NCI-H446 treated with DMSO at 0.1 percent for 48 hours (cell line): ENCODE results near the gene TMEM272.

Source experiments
- DNase-seq: peaks from one replicate; lab custom pipeline; 2025; lab: John Stamatoyannopoulos, UW

TMEM272 gene, protein sequence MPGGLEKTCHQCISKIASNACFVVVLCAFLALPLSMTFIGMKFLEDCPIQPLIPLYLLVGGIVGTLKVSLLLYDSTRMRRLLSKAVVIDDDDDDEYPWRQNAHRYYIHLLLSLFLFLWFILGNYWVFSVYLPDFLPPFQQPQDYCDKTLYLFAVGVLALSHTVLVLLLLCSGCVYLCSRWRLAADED

GRCh38 chr13:51844862-51845573, at the start of gene TMEM272:
TMEM272 (minus strand) TSS chr13:51845177; CDS start chr13:51838530, 6,647 bp downstream.
- no peak for DNase-seq

- DNase-seq: no peak
These were observed 49.3 kb upstream of the TMEM272 start for GRCh38 chr13:51894239-51894638.

DNA sequence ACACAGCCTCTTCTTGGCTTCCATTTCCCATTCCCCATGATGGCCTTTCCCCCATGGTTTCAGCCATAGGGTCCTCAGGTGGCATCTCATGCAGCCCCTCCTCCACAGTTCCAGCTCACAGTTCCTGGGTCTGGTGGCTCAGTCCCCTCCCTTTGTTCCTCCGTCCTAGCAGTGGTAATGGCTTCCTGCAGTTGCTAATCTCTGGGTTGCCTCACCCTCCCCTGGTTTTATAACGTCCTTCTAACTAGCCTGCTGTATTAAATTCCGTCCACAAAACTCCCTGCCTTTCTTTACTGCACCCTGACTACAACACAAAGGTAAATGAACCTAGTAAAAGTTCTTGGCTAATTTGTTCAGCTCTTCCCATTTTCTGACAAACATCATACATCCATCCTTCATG, 47.7 kb upstream of the TMEM272 start:
- no peak for DNase-seq

DNA sequence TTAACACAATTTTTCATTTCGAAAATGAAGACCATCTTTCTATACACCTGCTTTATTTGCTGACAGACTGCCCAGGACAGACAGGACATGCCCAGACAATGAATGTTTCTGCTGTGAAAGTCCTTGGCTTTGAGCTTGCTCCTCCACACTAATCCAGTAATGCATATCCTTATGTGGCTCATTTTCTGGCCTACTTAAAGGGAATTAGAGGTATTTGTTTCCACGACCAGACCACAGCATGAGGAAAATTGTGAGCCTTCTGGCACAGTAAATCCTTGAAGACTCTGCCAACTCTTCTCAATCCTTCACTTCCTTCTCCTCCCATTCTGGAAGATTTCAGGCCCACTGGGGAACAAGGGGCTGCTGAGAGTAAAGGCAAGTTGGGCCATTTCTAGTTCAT, 42.5 kb upstream of the TMEM272 start:
- no peak for DNase-seq

- DNase-seq: no peak
These were observed 40.7 kb upstream of the TMEM272 start for GRCh38 chr13:51885651-51886050.

GRCh38 chr13:51883226-51883600, 38.2 kb upstream of the TMEM272 start:
- no peak for DNase-seq

DNA sequence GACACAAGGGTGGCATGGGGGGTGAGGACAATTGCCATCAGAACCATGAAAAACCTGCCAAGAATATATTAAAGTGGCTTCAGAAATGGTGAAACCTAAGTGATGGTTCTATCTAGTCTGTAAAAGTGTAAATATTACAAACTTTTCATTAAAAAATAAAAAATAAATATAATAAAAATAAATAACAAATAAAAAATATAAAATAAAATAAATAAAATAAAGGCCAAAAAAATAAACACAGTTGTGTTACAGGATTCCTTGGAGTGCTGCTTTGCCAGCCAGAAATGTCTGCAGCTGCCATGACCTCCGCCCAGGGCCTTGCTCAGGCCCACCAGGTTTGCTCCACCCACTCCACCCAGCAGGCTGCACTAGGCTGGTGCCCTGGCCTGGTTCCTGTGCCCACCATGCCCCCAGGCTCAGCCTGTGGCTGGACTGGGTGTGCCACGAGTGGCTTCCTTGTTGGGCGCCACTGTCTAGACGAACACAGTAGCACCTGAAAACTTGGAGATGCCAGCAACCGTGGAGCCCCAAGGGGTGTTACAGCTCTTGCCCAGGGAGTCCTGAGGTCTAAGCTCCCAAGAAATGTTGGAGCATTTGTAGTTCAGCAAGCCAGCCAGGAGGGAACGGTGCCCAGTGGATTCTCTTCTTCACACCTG, 37.7 kb upstream of the TMEM272 start:
- DNase-seq: no peak

DNA sequence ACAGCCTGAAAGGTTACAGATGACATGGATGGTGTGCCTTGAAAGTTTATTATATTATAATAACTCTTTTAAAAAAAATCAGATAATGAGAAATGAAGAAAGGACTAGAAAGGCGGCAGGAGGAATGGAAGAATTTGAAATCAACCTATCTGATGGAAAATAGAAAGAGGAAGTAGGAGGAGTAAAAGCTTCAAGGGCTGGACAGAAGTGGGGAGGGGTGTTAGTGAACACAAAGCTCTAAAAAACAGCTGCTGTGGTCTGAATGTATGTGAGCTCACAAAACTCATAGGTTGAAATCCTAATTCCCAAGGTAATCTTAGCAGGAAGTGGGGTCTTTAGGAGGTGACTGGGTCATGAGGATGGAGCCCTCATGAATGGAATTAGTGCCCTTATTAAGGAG, 36.3 kb upstream of the TMEM272 start:
- DNase-seq: no peak

- DNase-seq: no peak
These were observed 34.2 kb upstream of the TMEM272 start for GRCh38 chr13:51879133-51879532.

- DNase-seq: no peak
These were observed 29.7 kb upstream of the TMEM272 start for GRCh38 chr13:51874651-51875050.

GRCh38 chr13:51873837-51874236, 28.9 kb upstream of the TMEM272 start:
- DNase-seq: no peak

DNA sequence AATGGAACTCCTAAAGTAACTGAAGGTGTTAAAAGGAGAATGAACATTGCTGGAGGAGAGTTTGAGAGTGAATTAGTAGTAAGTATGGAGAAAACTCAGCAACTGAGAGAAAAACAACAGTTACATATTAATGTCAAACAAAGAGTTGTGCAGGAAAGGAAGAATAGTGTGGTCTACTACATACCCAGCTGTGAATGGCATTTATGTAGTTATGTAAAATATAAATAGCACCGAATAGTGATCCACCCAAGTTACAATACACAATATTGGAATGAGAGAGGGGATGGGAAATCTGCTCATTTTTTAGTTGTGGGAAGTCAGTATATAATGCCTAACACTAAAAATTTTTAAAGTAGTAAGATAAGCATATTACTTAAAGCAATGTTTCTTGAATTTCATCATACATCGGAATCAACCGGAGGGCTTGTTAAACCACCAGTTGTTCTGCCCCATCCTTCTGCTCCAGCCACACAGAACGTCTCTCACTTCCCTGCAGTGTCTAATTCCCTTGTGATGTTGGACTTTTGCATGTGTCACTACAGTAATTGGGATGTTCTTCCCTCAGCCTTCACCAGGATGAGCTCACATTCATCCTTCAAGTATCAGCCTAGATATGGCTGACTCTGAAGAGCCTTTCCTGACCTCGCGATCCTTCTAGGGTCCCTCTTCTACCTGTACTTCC, 28.3 kb upstream of the TMEM272 start:
- no peak for DNase-seq

DNA sequence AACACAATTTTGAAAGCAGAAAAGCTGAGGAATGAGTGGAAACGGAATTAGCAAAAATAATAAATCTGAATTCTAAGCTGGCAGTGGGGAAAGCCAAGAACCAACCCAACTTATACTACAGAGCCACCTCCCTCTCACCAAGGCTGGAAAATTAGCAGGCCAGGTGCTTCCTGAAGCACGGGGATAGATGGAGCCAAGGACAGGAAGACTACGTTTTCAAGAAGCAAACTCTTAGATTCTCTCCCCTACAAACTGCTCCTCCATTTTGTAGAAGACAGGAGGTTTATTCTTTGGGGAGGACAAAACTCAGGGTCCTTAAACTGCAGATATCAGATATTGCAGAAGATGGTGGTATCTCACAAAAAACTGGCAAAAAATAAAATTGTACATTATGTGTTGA, 25.6 kb upstream of the TMEM272 start:
- no peak for DNase-seq

- no peak for DNase-seq
These were observed 24.9 kb upstream of the TMEM272 start for GRCh38 chr13:51869916-51870315.

- no peak for DNase-seq
These were observed 22.1 kb upstream of the TMEM272 start for GRCh38 chr13:51867062-51867461.

DNA sequence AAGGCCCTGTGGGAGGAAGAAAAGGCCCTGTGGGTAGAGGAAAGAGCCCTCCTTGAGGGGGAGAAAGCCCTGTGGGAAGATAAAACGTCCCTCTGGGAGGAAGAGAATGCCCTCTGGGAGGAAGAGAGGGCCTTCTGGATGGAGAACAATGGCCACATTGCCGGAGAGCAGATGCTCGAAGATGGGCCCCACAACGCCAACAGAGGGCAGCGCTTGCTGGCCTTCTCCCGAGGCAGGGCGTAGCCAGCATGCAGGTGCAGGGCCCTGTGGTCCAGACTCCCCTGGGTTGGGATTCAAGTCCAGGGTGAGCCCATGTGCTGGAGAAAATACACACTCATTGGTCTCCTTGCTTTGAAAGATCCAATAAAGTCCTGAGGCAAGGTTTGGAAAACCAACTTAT, 20.9 kb upstream of the TMEM272 start:
- no peak for DNase-seq

GRCh38 chr13:51862957-51863356, 18.0 kb upstream of the TMEM272 start:
- no peak for DNase-seq

DNA sequence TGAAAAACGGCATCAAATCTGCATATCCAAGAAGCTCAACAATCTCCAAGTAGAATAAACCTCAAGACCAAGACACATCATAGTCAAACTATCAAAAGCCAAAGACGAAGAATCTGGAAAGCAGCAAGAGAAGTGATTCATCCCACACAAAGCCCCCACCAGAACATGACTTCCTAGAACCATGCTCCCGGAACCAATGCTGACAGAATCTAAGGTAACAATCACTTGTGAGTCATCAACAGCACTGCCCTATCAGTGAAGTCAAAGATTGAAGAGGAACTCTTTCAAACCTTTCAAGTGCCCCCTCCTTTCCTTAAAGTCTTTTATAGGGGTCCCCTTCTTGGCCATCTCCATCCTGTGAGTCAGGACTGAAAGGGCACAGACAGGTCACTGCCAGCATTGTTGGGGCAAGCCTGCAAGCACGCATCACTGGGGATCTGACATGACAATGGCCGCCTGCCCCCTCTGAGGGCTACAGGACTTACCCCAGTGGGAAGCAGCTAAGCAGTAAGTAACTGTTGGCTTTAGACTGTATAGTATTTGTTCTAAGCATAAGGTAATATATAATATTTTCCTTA, 16.8 kb upstream of the TMEM272 start, which contains the start of gene CCDC70:
TSS of gene CCDC70 (plus strand) at position 247 of the 578 bp plus-strand sequence. CDS start 3,443 bp downstream, outside the sequence.
- DNase-seq: no peak

GRCh38 chr13:51858433-51859247, 13.7 kb upstream of the TMEM272 start:
- no peak for DNase-seq

DNA sequence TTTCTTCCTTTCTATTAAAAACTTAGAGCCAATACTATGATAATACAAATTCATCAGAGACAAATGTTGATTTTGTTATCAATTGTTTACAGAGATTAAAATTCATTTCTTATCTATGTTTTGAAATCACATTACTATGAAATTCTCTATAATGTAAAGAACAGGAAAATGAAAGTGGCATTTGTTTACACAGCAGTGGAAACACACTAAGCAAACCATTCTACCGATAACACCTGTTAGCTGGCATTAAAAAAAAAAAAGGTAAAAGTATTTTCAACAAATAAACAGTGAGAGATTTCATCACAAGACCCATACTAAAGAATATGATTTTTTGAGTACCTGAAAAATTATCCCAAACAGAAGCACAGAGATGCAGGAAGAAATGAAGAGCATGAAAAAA, 12.0 kb upstream of the TMEM272 start:
- no peak for DNase-seq

DNA sequence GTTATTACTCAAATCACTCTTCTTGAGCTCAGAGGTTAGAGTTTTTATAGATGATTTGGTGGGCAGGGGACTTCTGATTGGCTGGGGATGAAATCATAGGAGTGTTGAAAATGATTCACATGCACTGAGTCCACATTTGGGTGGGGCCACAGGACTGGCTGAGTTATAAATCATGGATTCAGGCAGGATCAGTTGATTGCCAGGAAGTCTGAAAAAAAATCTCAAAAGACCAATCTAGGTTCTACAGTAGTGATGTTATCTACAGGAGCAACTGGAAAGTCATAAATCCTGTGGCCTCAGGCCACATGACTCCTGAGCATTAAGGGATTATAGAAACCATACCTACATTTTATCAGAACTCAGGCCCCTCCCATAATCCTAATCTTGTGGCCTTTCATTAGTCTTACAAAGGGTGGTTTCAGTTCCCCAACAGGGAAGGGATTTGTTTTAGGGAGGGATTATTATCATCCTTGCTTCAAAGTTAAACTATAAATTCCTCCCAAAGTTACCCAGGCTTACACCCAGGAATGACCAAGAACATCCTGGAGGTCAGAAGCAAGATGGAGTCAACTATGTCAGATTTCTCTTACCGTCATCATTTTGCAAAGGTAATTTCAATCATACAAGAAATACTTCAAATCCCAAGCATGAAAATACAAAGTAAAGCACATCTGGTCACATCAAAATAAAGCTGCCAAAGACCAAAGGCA, 11.2 kb upstream of the TMEM272 start:
- DNase-seq: no peak
